GM19035 (cell line): ENCODE results near the gene SLC35F3.
"Not testable (repeated sequence)": the region's sequence is repeated elsewhere in the genome, so short reads cannot be mapped to it uniquely, and the experiment has no call there.

ENCODE experiments used
- ATAC-seq: cut with Tn5 transposase; IDR thresholded peaks from one replicate; pipeline ENCODE4 v1.9.1; 2021; ENCODE audit not compliant: unreplicated experiment

The SLC35F3 gene

DNA sequence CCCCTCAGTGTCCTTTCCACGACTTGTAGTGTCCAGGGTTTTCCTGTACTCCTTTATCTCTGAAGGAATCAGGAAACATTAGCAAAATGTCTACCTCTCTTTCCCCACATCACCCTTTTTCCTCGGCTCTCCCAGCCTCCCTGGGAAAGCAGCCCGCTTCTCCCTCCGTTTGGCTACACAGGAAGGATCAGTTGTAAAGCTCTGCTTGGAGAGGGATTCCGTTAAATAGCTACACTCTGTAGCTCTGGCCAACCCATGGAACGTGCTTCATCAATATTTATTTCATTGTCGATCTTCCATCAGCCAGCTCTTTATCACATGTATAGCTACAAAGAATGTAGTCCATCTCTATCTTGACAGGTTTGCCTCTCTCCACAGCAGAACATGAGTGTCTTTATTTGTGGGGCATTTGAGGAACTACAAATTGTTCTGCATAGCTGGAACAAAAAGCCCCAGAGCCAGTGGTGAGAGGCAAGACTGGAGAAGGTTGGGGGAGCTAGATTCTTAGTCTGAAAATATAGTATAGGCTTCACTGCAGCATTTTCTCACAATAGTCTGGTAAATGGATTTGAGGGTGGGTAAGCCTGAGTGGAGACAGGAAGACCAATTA lies 191.8 kb downstream of the SLC35F3 start:
- ATAC-seq, result no peak

DNA sequence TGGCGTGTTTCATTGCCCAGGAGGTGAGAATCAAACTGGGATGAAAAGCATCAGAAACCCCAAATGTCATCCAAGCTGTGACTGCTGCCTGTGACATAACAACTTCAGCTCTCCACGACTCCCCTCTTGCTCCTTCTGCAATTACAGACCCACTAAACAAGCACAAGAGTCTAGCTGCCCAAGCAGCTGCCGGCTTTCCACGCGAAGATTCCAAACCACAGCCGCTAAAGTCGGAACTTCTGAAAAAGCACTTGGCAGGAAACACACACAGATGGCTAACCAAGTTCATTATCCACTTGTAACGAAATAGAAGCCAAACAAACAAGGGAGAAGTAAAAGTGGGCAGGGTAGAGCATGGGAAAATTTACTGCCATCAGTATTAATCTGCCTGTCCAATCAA lies 198.1 kb downstream of the SLC35F3 start:
- ATAC-seq, result no peak

DNA sequence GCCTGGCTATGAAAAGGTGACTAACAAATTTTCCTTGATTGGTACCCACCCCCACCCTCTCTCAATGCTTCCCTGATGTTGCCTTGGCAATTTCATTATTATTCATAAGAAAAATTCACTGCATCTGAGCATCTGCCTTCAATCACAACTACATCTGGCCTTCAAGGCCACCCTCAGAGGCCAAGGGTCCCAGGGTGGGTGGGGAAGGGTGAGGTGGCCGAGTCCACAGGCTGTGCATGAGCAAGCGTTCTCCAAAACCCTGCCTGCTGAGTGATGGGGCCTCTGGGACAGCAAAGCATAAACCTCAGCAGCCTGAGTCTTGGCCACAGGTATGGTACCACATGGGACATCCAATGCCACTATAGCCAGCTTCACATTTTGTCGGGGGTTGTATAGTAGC lies 198.7 kb downstream of the SLC35F3 start:
- ATAC-seq, result no peak

DNA sequence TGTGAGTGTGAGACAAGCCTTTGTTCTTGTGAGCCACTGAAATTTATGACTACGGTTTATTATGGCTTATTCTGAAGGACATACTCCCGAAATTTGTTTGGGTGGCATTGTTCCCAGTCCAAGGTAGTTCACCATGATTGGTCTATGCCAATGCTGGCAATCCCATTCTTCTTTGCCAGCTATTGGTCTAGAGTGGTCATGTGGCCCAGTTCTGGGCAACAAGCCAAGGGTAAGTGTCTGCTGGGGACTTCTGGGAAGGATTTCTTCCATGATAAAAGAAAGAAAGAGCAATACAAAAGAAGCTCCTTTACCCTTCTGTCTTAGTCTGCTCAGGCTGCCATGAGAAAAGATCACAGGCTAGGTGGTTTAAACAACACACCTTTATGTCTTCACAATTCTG lies 201.6 kb downstream of the SLC35F3 start:
- ATAC-seq, result no peak

DNA sequence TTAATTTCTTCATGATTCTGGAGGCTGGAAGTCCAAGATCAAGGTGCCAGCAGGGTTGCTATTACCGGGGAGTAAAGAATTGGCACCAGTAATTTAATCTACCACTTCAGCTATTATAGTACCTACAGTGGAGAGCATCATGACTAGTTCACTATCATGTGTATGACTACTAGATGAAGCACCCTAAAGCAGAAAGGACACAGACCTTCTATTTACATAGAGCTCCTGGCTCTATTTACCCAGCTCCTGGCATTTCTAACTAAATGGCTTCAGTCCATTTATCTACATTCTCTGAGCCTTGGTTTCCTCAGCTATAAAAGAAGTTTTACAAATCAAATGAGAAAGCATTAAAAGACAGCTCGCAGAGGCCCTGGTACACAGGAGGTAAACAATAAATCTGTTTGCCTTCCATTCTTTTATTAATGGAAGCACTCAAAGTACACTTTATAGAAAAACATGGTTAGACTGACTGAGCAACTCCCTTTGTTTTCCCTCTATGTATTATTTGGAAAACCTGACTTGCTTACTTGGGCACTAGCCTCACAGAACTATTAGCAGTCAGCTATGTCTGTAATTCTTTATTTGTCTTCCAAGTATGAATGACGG lies 203.0 kb downstream of the SLC35F3 start:
- ATAC-seq, result no peak

DNA sequence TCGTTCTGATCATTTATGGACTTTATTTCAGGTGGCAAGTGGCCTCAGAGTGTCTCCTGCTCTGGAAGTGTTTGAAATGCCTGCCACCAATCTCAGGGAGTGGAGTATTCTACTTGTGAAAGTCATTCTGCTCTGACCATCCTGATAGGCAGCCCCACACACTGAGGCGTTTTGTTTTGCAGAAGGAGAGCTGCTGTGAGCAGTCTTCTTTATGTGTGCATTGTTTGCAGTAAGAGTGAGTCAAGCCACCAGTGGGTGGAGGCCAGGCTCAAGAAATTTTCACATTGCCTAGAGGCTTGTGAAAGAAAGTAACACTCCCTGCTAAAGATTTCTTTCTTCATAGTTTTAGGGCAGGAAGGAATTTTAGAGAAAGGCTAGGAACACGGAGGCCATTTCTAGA lies 204.4 kb downstream of the SLC35F3 start:
- no peak for ATAC-seq

DNA sequence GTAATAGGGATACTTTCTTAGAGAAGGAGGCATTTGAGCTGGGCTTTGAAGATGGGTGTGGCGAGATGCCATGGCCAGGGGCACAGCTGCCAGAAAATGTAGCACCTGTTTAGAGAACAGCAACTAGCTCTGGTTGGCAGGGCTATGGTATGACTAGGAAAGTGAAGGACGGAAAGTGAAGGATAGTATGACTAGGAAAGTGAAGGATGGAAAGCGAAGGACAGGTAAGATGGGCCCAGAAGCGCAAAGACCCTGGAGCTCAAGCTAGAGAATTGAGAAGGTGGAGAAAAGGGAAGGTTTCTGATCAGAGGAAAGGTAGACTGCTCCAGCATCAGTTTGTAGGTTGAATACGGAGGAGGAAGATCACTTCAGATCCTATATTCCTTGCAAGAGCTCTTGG lies 205.4 kb downstream of the SLC35F3 start:
- ATAC-seq, result no peak

DNA sequence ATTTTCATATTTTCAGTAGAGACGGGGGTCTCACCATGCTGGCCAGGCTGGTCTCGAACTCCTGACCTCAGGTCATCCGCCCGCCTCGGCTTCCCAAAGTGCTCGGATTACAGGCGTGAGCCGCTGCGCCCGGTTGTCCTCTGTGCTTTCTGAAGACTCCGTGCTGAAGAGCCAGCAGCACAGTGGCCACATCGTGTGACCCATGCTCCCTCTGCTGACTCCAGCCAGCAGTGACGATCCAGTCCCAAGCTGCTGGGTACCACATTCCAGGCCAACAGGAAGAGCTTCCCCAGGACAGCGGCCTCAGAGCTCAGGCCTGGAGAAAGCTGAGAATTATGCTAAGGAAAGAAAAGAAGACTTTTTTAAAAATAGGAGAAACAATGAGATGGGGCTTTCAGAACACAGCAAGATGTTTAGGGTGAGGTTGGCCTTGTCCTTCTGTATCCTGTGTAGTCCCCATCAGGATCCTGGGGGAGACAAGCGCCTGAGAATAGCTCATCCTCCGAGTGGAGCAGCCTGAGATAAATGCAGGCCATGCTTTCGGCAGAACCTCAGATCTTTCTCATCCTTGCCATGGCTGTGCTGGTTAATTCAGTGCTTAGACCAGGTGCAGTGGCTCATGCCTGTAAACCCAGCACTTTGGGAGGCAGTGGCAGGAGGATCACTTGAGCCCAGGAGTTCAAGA lies 207.1 kb downstream of the SLC35F3 start:
- ATAC-seq, result no peak

DNA sequence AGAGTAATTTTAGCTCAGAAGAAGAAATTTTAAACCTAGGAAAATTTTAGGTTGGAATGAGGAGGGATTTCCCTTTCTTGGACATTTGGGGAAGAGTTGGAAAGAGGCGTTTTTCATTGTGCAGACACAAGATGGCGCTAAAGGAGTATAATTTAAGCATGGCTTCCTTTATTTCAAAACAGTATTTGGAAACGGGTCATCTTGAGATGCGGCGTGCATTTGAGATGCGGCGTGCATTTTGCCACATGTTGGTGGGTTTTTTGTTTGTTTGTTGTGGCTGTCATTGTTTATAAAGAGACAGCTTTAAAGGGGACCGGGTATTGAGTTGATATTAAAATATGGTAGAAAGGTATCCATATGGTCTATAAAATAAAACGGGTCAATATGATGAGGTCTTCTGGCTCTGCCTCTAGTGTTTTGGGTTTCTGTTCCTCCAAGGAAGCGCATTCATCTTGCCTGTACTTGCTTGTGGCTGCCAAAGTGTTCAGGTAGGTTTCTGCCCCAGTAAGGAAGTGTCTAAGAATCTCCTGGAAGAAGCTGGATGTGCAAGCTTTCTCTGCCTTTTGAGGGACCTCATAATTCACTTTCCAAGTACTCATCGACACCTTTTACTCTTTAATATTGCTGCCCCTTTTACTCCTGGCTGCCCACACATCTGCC lies 210.3 kb downstream of the SLC35F3 start:
- no peak for ATAC-seq

DNA sequence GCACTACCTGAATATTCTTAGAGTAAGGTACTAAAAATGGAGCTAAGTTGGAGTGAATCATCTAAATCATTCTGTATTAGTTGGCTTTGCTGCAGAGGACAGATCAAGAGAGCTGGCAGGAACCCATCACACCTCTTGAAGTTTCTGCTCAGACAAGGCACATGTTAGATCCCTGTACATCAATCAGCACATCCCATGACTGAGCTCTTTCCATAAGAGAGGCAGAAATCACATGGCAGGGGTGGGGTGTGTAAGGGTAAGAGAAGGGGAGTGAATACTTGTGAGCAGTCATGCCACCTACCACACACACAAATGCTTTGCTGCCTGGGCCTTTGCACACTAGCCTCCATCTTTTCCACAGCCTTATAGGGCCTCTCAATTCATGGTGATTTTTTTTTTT lies 214.4 kb downstream of the SLC35F3 start:
- ATAC-seq, result no peak

DNA sequence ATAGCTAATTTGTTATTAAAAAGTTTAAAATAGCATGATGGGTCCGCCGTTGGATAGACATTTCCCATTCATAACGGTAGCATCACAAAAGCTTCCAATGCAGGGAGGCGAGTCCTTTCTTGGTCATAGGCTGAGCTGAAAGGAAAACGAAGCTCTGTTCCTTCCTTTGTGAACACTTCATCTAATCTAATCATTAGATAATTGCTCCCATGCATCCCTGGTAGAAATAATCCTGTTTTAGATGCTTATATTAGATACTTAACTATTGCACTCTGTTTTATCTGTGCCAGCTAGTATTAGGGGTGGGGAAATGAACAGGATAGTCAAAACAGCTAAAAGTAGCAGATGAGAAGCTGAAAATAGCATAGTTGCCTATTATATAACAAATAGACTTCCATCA lies 215.0 kb downstream of the SLC35F3 start:
- ATAC-seq, result no peak

DNA sequence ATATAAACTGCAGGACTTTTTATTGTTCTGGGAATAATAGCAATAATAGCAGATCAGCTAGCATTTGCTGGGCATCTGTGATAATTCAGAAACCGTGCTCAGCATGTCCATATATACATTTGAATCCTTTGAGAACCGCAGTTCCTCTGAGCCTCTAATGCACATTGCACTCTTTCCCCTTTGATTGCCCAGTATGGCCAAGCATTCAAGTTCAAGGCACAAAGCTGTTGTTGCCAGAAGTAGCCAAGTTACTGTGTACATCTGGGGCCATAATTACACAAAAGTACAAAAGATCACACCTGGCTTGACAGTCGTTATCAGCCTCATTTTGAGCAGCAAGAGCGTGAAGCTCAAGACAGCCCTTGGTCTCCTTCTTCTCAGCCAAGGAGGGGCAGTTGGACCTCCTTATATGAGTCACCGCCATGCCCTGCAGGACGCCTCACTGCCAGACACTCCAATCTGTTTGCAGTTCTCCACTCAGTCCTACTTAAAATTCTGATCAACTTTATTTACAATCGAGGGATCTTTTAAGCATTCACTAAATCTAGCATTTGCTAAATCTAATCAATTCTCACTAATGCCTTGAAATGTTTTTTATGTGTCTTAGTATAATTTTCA lies 216.0 kb downstream of the SLC35F3 start:
- ATAC-seq, result no peak

DNA sequence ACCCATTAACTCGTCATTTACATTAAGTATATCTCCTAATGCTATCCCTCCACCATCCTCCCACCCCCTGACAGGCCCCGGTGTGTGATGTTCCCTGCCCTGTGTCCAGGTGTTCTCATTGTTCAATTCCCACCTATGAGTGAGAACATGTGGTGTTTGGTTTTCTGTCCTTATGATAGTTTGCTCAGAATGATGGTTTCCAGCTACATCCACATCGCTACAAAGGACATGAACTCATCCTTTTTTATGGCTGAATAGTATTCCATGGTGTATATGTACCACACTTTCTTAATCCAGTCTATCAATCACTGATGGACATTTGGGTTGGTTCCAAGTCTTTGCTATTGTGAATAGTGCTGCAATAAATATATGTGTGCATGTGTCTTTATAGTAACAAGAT lies 217.2 kb downstream of the SLC35F3 start:
- not testable (repeated sequence) for ATAC-seq

DNA sequence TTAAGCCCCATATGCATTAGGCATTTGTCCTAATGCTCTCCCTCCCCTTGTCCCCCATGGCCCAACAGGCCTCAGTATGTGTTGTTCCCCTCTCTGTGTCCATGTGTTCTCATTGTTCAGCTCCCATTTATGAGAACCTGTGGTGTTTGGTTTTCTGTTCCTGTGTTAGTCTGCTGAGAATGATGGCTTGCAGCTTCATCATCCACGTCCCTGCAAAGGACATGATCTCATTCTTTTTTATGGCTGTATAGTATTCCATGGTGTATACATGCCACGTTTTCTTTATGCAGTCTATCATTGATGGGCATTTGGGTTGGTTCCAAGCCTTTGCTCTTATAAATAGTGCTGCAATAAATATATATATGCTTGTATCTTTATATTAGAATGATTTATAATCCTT lies 218.1 kb downstream of the SLC35F3 start:
- not testable (repeated sequence) for ATAC-seq

DNA sequence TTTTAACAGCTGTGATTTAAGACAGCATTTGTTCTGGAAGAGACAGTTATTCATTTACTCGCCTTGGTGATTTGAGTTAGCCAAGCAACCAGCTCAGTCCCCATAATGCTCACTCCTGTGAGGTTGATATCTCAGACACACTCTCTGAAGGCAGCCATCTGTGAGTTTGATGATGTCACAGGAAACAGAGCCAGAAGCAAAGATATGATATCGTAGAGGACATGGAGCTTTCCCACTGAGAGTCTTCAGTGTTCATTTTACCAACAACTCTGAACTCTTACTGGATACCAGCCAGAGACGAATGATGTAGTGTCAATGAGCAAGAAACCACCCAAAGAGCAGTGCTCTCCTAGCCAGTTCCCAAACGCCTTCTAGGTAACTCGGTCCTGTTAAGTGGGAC lies 219.4 kb downstream of the SLC35F3 start:
- ATAC-seq, result no peak

DNA sequence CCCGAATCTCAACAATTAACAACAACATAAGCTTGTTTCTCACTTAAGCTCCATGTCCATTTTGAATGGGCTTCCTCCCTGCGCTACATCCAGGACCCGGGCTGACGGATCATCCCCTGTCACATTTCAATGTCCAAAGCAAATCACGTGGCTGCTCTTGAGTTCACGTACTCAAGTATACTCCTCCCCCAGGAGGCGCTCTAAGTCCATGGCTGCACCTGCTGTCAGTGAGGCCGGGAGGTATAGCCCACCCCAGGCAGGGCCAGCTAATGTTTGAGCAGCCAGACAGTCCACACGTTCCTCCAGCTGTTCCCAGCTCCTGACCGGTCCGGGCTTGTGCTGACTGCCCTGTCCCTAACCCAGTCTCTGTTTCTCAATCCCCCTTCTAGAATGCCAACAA lies 220.8 kb downstream of the SLC35F3 start:
- ATAC-seq, result peak; percentile 67

DNA sequence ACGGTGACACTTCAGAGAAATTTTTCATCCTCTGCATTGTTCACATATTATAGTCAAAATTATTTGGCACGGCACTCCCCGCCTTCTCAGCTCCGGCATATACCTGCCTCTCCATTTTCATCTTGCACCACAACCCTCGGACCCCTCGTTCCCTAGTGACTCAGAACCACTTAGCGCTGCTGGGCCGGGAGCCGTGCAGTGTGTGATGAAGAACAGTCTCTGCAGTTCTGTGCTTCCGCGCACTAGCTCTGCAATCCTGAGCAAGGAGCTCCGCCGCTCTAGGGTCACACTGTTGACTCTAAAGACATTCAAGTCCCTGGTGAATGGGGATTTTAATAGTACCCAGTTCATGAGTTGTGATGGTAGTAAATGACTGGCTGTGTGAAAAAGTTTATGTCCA lies 221.2 kb downstream of the SLC35F3 start:
- ATAC-seq, result no peak

DNA sequence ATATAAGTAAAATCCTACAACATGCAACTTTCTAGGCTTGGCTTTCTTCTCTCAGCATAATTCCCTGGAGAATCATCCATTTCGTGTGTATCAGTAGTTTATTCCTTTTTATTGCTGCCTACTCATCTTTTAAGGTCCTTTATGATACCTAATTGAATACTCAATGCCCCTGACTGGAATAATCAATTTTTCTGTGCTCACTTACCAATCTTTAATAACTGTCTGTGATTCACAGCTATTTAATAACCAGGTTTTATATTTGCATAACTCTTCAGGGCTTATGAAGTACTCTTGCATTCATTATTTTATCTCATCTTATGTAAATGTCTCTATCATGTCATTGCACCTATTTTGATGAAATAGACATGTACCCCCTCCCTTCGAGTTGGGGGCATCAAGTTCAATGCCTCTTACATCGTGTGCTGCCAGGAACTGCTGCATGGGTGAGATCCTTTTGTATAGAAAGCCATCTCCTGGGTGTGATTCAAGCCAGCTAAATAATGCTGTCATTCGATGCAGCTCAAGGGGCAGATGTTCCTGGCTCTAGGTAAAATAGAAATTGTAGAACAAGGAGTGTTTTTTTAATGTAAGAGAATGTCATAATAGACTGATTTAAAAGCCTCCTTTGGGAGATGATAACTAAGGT lies 222.7 kb downstream of the SLC35F3 start:
- no peak for ATAC-seq

DNA sequence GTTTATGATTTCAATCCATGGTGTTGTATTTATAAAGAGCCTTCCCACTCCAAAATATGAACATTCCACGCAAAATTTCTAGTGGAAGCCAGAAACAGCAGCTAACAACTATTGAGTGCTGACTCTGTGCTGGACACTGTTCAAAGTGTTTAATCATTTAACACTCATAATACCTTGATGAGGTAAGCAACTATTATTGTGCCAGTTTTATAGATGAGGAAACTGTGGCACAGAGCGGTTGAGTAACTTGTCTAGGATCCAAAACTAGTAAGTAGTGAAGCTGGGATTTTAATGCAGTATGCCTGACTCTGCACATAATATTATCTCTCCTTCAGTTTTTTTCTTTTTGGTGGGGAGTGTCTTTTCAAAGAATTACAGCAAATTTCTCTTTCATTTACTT lies 228.3 kb downstream of the SLC35F3 start:
- no peak for ATAC-seq

DNA sequence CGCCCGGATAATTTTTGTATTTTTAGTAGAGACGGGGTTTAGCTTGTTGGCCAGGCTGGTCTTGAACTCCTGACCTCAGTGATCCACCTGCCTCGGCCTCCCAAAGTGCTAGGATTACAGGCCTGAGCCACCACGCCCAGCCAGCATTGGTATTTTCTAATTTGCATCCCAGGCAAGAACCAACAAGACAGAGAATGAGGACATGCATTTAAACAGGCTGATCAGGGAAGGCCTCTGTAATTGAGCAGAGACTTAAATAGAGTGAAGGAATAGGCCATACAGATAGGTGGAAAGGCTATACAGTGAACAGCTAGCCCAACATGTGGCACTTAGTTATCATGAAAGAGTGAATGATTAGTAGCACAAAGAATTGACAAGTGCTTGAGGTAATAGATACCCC lies 230.4 kb downstream of the SLC35F3 start:
- ATAC-seq, result no peak

DNA sequence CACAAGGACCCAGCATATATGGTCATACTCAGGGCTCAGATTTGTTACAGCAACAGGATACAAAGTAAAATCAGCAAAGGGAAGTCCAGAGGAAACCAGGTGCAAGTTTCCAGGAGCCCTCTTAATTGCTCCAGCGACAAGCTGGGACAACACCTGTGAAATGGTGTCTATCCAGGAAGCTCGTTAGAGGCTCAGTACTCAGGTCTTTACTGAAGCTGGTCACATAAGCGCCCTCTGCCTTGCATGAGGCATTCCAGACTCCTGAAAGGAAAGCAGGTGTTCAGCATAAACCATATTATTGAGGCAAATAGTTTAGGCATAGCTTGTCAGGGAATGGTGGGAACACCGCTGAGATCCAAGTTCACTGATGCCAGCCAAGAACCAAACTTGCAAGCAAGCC lies 231.0 kb downstream of the SLC35F3 start:
- ATAC-seq, result no peak
